ENCODE results near the gene PYGB. TPM values are rescaled to one million over a fixed set of nuclear protein-coding genes. Genes with fewer than 3 reads are reported as not detected.

Gene PYGB
- total and polyA plus RNA-seq, 4 donors, result 30.3 to 90.3 (median 47.3) TPM

- Histone ChIP-seq H3K36me3 (ENCODE audit: control insufficient read depth in 4 of 4, insufficient read depth in 4 of 4, low read length in 4 of 4) (peaks cover 13 to 60% (median 17%) of the 10 kb centered on the region in 4 donors), H3K4me3 (no peak overlapping the region), H3K9me3 (ENCODE audit: control insufficient read depth in 4 of 4, insufficient read depth in 3 of 4, low read length in 3 of 4) (no peaks in the 10 kb centered on the region), H3K27ac (ENCODE audit: low read depth in 1 of 2, low read length in 1 of 2) (peak overlapping the region in 1 of 2 donors; percentile 69), H3K9ac (ENCODE audit: insufficient read depth in 1 of 2, low read length in 2 of 2) (no peak overlapping the region), H3K27me3 (ENCODE audit: control insufficient read depth in 3 of 3, insufficient read depth in 3 of 3, low read length in 2 of 3) (no peaks in the 10 kb centered on the region), H3K4me1 (ENCODE audit: control insufficient read depth in 5 of 5, insufficient read depth in 5 of 5, low read length in 5 of 5) (peaks cover 0 to 5% (median 0%) of the 10 kb centered on the region in 5 donors)
- ATAC-seq (ENCODE audit: insufficient read depth, low FRiP score) (no peak), DNase-seq (peak in 2 of 3 donors; percentile 45 to 55)
- 83 to 89% methylated on average over 16 of the region's 16 CpGs for WGBS, 2 donors
- no peak for TF ChIP-seq CTCF (IDR thresholded peaks at IDR 0.05; ENCODE audit: control extremely low read depth, extremely low read depth)
Observed at GRCh38 chr20:25220021-25220730, 27.7 kb upstream of the PYGB start.

- DNase-seq (no peak), ATAC-seq (ENCODE audit: insufficient read depth, low FRiP score) (no peak)
- peak overlapping the region in 1 of 2 donors; percentile 69 for H3K27ac ChIP-seq (ENCODE audit: low read depth in 1 of 2, low read length in 1 of 2)
- H3K4me1 ChIP-seq (ENCODE audit: control insufficient read depth in 5 of 5, insufficient read depth in 5 of 5, low read length in 5 of 5), result peaks cover 0 to 5% (median 0%) of the 10 kb centered on the region in 5 donors
- no peak overlapping the region for H3K9ac ChIP-seq (ENCODE audit: insufficient read depth in 1 of 2, low read length in 2 of 2)
- no peaks in the 10 kb centered on the region for H3K9me3 ChIP-seq (ENCODE audit: control insufficient read depth in 4 of 4, insufficient read depth in 3 of 4, low read length in 3 of 4)
- 82 to 88% methylated on average over 15 of the region's 15 CpGs for WGBS, 2 donors
- H3K4me3 ChIP-seq, result no peak overlapping the region
- H3K27me3 ChIP-seq (ENCODE audit: control insufficient read depth in 3 of 3, insufficient read depth in 3 of 3, low read length in 2 of 3), result no peaks in the 10 kb centered on the region
- peaks cover 6 to 62% (median 13%) of the 10 kb centered on the region in 4 donors for H3K36me3 ChIP-seq (ENCODE audit: control insufficient read depth in 4 of 4, insufficient read depth in 4 of 4, low read length in 4 of 4)
- no peak for TF ChIP-seq CTCF (IDR thresholded peaks at IDR 0.05; ENCODE audit: control extremely low read depth, extremely low read depth)
Observed at GRCh38 chr20:25220810-25221591, 26.9 kb upstream of the PYGB start.

GRCh38 chr20:25221592-25222460 lies 26.1 kb upstream of the PYGB start:
- no peak for DNase-seq
- H3K4me3 ChIP-seq, result no peak overlapping the region
- WGBS, 2 donors, result 91 to 94% methylated on average over 29 of the region's 29 CpGs
- ATAC-seq (ENCODE audit: insufficient read depth, low FRiP score), result no peak
- no peaks in the 10 kb centered on the region for H3K9me3 ChIP-seq (ENCODE audit: control insufficient read depth in 4 of 4, insufficient read depth in 3 of 4, low read length in 3 of 4)
- no peaks in the 10 kb centered on the region for H3K27me3 ChIP-seq (ENCODE audit: control insufficient read depth in 3 of 3, insufficient read depth in 3 of 3, low read length in 2 of 3)
- H3K27ac ChIP-seq (ENCODE audit: low read depth in 1 of 2, low read length in 1 of 2), result peak overlapping the region in 1 of 2 donors; percentile 69
- H3K9ac ChIP-seq (ENCODE audit: insufficient read depth in 1 of 2, low read length in 2 of 2), result no peak overlapping the region
- H3K36me3 ChIP-seq (ENCODE audit: control insufficient read depth in 4 of 4, insufficient read depth in 4 of 4, low read length in 4 of 4), result peaks cover 4 to 58% (median 13%) of the 10 kb centered on the region in 4 donors
- H3K4me1 ChIP-seq (ENCODE audit: control insufficient read depth in 5 of 5, insufficient read depth in 5 of 5, low read length in 5 of 5), result peaks cover 0 to 8% (median 5%) of the 10 kb centered on the region in 5 donors
- no peak for TF ChIP-seq CTCF (IDR thresholded peaks at IDR 0.05; ENCODE audit: control extremely low read depth, extremely low read depth)
